OCI-M1 (cell line): Measurements from ENCODE around the gene SPIRE2.
"Not testable (repeated sequence)": the region's sequence is repeated elsewhere in the genome, so short reads cannot be mapped to it uniquely, and the experiment has no call there.

Experiments
- DNase-seq: peaks from one replicate; lab custom pipeline; 2025; lab: John Stamatoyannopoulos, UW

Gene SPIRE2

DNA sequence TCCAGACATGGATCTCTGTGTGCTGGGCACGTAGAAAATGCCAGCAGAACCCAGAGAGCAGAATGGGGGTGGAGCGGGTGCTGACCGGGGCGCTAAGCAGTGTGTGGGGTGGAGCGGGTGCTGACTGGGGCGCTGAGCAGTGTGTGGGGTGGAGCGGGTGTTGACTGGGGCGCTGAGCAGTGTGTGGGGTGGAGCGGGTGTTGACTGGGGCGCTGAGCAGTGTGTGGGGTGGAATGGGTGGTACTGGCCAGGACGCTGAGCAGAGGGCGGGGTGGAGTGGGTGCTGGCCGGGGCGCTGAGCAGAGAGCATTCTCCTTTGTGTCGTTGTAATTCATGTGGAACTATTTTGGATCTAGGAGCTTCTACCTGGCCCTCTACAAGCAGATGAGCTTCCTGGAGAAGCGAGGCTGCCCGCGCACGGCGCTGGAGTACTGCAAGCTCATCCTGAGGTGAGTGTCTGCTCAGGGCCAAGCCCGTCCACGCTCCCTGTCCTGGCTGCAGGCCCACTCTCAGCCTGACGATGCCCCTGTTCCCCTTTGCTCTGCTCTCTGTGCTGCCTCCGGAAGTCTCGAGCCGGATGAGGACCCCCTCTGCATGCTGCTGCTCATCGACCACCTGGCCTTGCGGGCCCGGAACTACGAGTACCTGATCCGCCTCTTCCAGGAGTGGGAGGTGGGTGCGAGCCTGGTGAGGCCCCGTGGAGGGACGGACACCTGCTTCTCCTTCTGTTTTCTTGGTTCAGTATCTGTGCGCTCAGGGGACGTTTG, 70.1 kb downstream of the SPIRE2 start:
- no peak for DNase-seq

GRCh38 chr16:89899879-89900481, 71.7 kb downstream of the SPIRE2 start:
- DNase-seq: no peak

DNA sequence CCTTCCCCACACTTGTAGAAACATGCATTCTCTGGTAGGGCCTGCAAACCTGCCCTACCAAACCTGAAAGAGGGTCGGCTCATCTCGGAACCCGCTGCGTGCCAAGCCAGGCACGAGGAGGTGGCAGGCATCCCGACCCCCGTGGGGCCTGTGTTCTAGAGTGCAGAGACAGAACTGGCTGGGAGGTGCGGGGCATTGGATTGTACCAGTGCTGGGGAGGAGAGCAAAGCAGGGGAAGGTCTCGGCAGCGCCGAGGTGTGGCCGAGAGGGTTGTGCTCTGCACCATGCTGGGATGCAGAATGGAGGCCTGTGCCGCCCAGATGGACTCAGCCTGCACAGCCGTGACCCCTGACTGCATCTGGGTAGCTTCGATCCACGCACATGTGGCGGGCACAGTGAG, 72.6 kb downstream of the SPIRE2 start:
- DNase-seq: no peak

- DNase-seq: no peak
Measured at GRCh38 chr16:89902980-89903379, 74.7 kb downstream of the SPIRE2 start.

GRCh38 chr16:89903908-89904515, 75.7 kb downstream of the SPIRE2 start:
- no peak for DNase-seq

GRCh38 chr16:89904606-89905510, 76.6 kb downstream of the SPIRE2 start:
- DNase-seq: no peak

DNA sequence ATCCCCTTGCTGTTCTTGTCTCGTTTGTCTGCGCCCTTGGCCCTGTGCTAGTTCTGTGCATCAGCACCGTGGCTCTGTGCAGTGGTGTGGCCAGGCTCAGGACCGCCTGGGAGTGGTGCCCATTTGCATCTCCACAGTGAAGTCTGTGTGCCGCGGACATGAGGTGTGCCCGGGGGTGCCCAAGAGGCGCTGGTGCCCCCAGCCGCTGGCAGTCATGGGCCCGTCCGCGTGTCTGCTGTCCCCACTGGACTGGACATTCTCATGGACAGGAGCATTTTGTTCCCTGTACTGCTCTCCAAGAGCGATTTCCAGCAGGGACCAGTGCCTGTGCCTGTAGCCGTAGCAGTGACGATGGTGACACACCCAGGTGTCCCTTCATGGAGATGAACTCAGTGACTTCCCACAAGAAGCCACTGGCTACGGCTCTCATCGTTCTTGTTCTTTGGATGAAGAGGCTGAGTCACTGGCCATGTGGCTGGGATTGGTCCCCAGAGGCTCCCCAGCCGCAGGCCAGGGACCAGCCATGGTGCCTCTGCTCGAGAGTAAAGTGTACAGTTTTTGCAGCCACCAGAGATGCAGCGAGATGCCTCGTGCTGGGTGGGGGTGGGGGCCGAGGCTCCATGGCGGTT, 77.3 kb downstream of the SPIRE2 start:
- DNase-seq: no peak

- no peak for DNase-seq
Measured at GRCh38 chr16:89906140-89907025, 78.1 kb downstream of the SPIRE2 start.

DNA sequence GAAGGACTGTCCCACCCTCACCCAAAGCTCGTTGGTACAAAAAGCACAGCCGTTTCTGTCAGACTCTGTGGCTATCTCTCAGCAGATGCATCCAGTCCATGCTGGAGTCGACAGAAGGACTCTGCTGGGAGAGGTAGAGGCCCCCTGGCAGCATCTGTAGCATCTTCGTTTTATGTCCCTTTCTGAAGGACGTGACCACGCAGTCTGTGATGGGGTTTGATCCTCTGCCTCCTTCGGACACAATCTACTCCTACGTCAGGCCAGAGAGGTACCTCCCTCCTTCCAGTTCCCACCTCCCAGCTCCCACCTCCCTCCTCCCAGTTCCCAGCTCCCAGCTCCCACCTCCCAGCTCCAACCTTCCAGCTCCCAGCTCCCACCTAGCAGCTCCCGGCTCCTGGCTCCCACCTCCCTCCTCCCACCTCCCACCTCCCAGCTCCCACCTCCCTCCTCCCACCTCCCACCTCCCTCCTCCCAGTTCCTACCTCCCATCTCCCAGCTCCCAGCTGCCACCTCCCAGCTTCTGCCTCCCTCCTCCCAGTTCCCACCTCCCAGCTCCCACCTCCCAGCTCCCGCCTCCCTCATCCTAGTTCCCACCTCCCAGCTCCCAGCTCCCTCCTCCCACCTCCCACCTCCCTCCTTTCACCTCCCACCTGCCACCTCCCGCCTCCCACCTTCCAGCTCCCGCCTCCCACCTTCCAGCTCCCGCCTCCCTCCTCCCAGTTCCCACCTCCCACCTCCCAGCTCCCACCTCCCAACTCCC, 79.0 kb downstream of the SPIRE2 start:
- no peak for DNase-seq

DNA sequence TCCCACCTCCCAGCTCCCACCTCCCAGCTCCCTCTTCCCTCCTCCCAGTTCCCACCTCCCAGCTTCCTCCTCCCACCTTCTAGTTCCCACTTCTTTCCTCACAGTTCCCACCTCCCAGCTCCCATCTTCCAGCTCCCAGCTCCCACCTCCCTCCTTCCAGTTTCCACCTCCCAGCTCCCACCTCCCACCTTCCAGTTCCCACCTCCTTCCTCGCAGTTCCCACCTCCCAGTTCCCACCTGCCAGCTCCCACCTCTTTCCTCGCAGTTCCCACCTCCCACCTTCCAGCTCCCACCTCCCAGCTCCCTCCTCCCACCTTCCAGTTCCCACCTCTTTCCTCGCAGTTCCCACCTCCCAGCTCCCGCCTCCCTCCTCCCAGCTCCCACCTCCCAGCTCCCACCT, 80.0 kb downstream of the SPIRE2 start:
- no peak for DNase-seq

GRCh38 chr16:89909777-89910716, 81.8 kb downstream of the SPIRE2 start:
- peak; percentile 67 for DNase-seq

- no peak for DNase-seq
Measured at GRCh38 chr16:89910717-89911354, 82.6 kb downstream of the SPIRE2 start.

DNA sequence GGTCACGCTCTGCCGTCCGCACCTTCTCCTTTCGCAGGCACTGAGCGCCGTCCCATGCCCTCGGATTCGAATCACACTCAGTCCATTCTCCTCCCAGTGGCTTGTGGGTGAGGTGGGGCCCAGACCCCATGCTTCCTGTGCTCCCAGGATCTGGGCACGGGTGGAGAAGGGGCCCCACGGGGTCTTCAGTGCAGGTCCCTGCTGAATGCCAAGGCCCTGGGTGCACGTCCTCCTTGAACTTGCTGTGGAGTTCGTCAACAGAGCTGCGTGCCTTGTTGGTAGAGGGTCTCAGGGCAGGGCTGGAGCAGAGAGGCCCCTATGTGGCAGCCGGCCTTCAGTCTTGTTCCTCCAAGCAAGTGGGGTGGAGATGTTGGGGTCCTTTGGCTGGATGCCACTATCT, 83.1 kb downstream of the SPIRE2 start:
- DNase-seq: no peak

DNA sequence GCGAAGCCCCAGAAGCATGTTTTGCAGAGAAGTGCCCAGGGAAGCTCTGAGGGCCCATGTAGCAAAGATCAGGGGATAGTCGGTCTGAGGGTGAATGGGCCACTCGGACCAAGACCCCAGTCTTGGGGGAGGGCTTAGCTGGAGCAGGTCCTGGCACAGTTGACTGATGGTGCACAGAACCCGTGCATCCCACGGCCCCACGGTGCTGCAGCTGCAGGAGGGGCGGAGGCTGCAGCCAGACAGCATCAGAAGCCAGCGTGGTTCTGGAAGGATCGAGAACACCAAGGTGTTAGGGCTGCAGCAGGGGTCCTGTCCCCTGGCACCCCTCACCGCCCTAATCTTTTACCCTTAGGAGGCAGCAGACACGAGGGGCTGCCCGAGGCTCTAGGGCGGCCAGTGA, 83.9 kb downstream of the SPIRE2 start:
- no peak for DNase-seq

- DNase-seq: no peak
Measured at GRCh38 chr16:89912627-89913026, 84.4 kb downstream of the SPIRE2 start.

- no peak for DNase-seq
Measured at GRCh38 chr16:89913408-89914387, 85.4 kb downstream of the SPIRE2 start.

GRCh38 chr16:89914642-89915285, 86.5 kb downstream of the SPIRE2 start:
- not testable (repeated sequence) for DNase-seq
